Stomach (tissue), 9 donors: ENCODE results near the gene FAHD1. TPM values are rescaled to one million over a fixed set of nuclear protein-coding genes. Genes with fewer than 3 reads are reported as not detected.
A peak's percentile ranks its signal among the peaks of the same experiment; 100 is the strongest.
"Not testable (repeated sequence)": the region's sequence is repeated elsewhere in the genome, so short reads cannot be mapped to it uniquely, and the experiment has no call there.

Experiments
- DNase-seq, 2 donors: peaks; one replicate each; pipeline versions ENCODE4 v3.0.0 to v3.0.0-alpha.2; 2013 to 2019
- H3K27ac ChIP-seq, 5 donors: fragments of 200-600 bp in 4 of 5; sonication (generic) in 4 of 5; one replicate each; pipeline ENCODE4 v1.5.1; 2013 to 2019; ENCODE audit warnings: mild to moderate bottlenecking in 1 of 5, moderate library complexity in 1 of 5
- H3K27me3 ChIP-seq, 3 donors: fragments of 200-600 bp; sonication (generic); one replicate each; pipeline ENCODE4 v1.5.1; 2017 to 2019; ENCODE audit warnings: mixed run types in 1 of 3
- H3K36me3 ChIP-seq, 4 donors: fragments of 200-600 bp; sonication (generic); 1 replicate in 3 of 4; 2 replicates in 1 of 4; pipeline ENCODE4 v1.5.1; 2016 to 2019
- H3K4me1 ChIP-seq, 4 donors: fragments of 200-600 bp; sonication (generic); one replicate each; pipeline ENCODE4 v1.5.1; 2016 to 2019
- H3K4me3 ChIP-seq, 4 donors: fragments of 200-600 bp; sonication (generic) in 3 of 4; one replicate each; pipeline ENCODE4 v1.5.1; 2016 to 2019; ENCODE audit warnings: mild to moderate bottlenecking in 1 of 4
- H3K9me3 ChIP-seq, 4 donors: fragments of 200-600 bp; sonication (generic); one replicate each; pipeline ENCODE4 v1.5.1; 2016 to 2019
- EP300 ChIP-seq: sonication (generic); formaldehyde crosslinking; IDR thresholded peaks from one replicate; pipeline ENCODE4 v1.6.1; 2017; ENCODE audit warnings: antibody characterized with exemption
- POLR2A ChIP-seq, 4 donors: fragments of 450-650 bp; IDR thresholded peaks; one replicate each; pipeline ENCODE4 v1.6.1; 2016; ENCODE audit warnings: antibody characterized with exemption in 4 of 4, control low read depth in 2 of 4, mild to moderate bottlenecking in 1 of 4, moderate library complexity in 1 of 4
- POLR2AphosphoS5 ChIP-seq, 3 donors: sonication (generic); formaldehyde crosslinking; IDR thresholded peaks; one replicate each; pipeline ENCODE4 v1.6.1; 2016; ENCODE audit warnings: antibody characterized with exemption in 3 of 3
- WGBS, 5 donors: extraction: QIAGEN DNeasy Blood & Tissue Kit in 3 of 5; methylation state at CpG; one replicate each; pipeline versions ENCODE4 v1.1.5 to v1.1.7; 2013 to 2018; 5-methylcytosine and 5-hydroxymethylcytosine counted together
- intact Hi-C: fragments of 100-400 bp; cut with DNase I; formaldehyde crosslinking; loops from one replicate; pipeline ENCODE4 v1.15.1; 2023; ENCODE audit warnings: low total_unique reads
- polyA plus RNA-seq, 3 donors: library from polyadenylated mRNA; stranded (reverse); fragments of 200-250 nt; gene quantifications; one replicate each; pipeline ENCODE4 v1.2.3, GENCODE V29; 2013
- total RNA-seq, 5 donors: library from RNA; depleted of rRNA; stranded (reverse); fragments of >200 nt; gene quantifications; one replicate each; pipeline versions ENCODE4 v1.1.0 to v1.2.3, GENCODE V29; 2014 to 2016
- TF ChIP-seq, protein P1 (sequence below), 7 experiments: fragments of 450-650 bp in 4 of 7; fragments of 200-600 bp in 3 of 7; sonication (generic) in 3 of 7; IDR thresholded peaks; one replicate each; pipeline ENCODE4 v1.5.1; 2016 to 2019; ENCODE audit warnings: antibody characterized with exemption in 7 of 7, control low read depth in 2 of 7, mild to moderate bottlenecking in 1 of 7
- donor health status: healthy with polysubstance abuse.
- donor health status: Bipolar disorder and iron deficiency.
- donor health status: healthy.

The FAHD1 gene
- total and polyA plus RNA-seq, 8 donors: 15.4 to 484 (median 29.7) TPM

DNA sequence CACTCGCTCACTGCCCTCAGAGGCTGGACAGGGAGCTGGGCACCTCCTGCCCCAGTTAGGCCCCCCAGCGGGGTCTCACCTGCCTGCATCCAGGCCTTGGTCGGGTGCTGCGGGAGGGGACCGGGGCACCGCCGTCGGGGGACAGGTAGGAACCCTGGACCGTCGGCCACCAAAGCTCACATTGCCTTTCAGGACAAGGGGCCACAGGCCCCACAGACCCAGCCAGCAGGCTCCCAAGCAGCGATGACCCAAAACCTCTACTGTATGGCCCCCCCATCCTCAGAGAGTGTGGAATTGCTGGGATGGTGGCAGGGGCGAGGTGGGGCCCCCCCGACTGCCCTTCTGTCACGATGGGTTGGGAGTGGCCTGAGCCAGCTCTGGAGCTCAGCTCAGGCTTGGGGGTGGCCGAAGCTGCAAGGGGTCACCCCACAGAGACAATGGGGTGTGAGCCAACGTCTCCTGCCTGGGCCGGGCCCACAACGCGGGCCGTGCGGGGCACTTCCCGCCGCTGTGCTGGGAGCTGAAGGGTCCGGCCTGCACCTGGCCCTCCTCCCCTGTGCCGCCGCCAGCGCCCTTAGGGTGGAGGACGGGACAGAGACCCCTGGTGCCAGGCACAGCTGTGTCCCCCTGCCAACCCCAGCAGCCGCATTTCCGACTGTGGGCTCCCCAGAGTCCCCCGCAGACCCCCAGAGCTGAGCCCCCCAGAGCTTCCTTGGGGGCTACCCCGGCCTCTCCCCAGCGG is 34.0 kb upstream of the FAHD1 start:
- peaks cover 11 to 48% (median 45%) of the 10 kb centered on the region in 4 donors for H3K36me3 ChIP-seq
- H3K27ac ChIP-seq: peak overlapping the region; percentile 73 to 75 (median 74)
- H3K4me1 ChIP-seq: peaks cover 14 to 34% (median 22%) of the 10 kb centered on the region in 4 donors
- H3K27me3 ChIP-seq: no peaks in the 10 kb centered on the region
- TF ChIP-seq POLR2AphosphoS5 (IDR thresholded peaks at IDR 0.05): no peak
- TF ChIP-seq POLR2A (IDR thresholded peaks at IDR 0.05): no peak
- TF ChIP-seq, protein P1, sequence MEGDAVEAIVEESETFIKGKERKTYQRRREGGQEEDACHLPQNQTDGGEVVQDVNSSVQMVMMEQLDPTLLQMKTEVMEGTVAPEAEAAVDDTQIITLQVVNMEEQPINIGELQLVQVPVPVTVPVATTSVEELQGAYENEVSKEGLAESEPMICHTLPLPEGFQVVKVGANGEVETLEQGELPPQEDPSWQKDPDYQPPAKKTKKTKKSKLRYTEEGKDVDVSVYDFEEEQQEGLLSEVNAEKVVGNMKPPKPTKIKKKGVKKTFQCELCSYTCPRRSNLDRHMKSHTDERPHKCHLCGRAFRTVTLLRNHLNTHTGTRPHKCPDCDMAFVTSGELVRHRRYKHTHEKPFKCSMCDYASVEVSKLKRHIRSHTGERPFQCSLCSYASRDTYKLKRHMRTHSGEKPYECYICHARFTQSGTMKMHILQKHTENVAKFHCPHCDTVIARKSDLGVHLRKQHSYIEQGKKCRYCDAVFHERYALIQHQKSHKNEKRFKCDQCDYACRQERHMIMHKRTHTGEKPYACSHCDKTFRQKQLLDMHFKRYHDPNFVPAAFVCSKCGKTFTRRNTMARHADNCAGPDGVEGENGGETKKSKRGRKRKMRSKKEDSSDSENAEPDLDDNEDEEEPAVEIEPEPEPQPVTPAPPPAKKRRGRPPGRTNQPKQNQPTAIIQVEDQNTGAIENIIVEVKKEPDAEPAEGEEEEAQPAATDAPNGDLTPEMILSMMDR (IDR thresholded peaks at IDR 0.05): no peak
- TF ChIP-seq EP300: no peak
- intact Hi-C loops: no loop called here
- DNase-seq: peak in 1 of 2 donors; percentile 6
- peaks cover 0 to 7% (median 5%) of the 10 kb centered on the region in 4 donors for H3K9me3 ChIP-seq
- peak overlapping the region; percentile 29 to 47 (median 34) for H3K4me3 ChIP-seq
- WGBS, 5 donors: 54 to 68% (median 63%) methylated on average over 23 to 33 of the region's 33 CpGs

DNA sequence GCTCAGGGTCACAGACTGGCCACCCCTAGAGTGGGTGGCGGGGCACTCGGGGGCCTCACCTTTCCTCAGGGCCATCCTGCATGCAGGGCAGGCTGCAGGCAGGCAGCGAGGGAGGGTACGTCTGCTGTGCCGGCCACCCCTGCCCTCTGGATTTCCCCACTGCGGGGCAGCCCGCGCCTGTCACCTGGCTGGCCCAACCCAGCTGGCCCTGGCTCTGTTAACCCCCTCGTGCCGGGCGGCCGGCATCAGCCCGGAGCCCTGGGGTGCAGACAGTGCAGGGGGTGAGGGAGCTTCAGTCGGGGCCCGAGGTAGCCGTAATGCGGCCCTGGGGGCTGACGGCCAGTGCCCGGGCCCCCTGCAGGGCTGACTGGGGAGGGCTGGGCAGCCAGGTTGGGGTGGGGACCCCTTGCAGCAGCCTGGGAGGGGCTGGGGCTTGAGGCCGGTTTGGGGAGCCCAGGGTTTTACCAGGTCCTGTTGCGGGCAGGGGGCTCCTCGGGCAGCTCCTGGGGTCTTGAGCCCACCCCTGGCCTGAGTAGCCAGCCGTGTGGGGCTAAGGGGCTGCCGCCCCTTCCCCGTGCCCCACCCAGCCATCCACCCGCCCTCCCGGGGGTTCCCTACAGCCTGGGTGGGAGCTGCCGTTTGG is 33.3 kb upstream of the FAHD1 start, which contains the start of gene IGFALS:
Gene IGFALS (minus strand): TSS at position 128 of the 643 bp plus-strand sequence. CDS start 53 bp downstream, at position 75.
- H3K9me3 ChIP-seq: peaks cover 0 to 13% (median 9%) of the 10 kb centered on the region in 4 donors
- WGBS, 5 donors: 25 to 63% (median 30%) methylated on average over 11 to 28 of the region's 28 CpGs
- H3K27ac ChIP-seq: peak within 1 kb of the TSS; percentile 73 to 75 (median 74)
- TF ChIP-seq POLR2AphosphoS5 (IDR thresholded peaks at IDR 0.05) (peak in 1 of 3 donors; percentile 15), POLR2A (IDR thresholded peaks at IDR 0.05) (no peak)
- H3K27me3 ChIP-seq: no peaks in the 10 kb centered on the region
- DNase-seq: peak; percentile 65 to 73
- H3K4me3 ChIP-seq: peak within 1 kb of the TSS; percentile 29 to 47 (median 34)
- intact Hi-C loops: no loop called here
- H3K36me3 ChIP-seq: peaks cover 5 to 41% (median 38%) of the 10 kb centered on the region in 4 donors
- H3K4me1 ChIP-seq: peaks cover 14 to 29% (median 22%) of the 10 kb centered on the region in 4 donors

DNA sequence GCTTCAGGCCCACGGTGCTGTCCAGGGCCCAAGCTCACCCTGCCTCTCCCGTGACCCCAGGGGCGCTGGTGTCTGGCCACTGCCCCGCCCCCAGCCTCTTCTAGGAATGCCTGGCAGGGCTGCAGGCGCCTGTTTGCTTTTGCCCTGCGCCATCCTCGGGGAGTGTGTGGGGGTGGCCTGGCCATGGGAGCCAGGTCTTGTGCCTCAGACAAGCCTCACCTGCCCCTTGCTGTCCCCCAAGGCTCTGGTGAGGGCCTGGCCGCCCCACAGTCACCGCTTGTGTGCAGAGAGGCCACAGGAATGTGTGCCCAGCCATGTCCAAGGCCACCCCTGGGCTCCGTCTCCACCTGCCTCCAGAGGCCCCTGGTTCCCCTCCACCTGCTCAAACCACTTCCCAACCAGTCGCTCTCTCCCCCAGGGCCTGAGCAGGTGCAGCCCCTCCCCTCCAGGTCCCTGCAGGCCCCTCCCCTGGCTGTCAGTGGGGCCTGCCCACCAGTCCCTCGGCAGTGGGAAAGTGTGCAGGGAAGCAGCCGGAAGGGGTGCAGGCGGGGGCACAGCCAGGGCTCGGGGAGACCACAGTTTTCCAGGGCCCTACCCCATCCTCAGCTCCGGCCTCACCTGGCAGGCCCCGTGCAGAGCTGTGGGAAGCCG is 32.7 kb upstream of the FAHD1 start:
- peak overlapping the region; percentile 29 to 47 (median 34) for H3K4me3 ChIP-seq
- intact Hi-C loops: no loop called here
- WGBS, 5 donors: 20 to 45% (median 42%) methylated on average over 9 to 18 of the region's 18 CpGs
- peak; percentile 76 to 82 for DNase-seq
- H3K27ac ChIP-seq: peak overlapping the region; percentile 73 to 75 (median 74)
- no peak for TF ChIP-seq EP300
- no peak for TF ChIP-seq POLR2A (IDR thresholded peaks at IDR 0.05)
- TF ChIP-seq POLR2AphosphoS5 (IDR thresholded peaks at IDR 0.05): no peak
- TF ChIP-seq, protein P1 (IDR thresholded peaks at IDR 0.05): no peak
- H3K27me3 ChIP-seq: no peaks in the 10 kb centered on the region
- peaks cover 0 to 13% (median 9%) of the 10 kb centered on the region in 4 donors for H3K9me3 ChIP-seq
- H3K36me3 ChIP-seq: peaks cover 0 to 35% (median 31%) of the 10 kb centered on the region in 4 donors
- peaks cover 14 to 29% (median 22%) of the 10 kb centered on the region in 4 donors for H3K4me1 ChIP-seq

DNA sequence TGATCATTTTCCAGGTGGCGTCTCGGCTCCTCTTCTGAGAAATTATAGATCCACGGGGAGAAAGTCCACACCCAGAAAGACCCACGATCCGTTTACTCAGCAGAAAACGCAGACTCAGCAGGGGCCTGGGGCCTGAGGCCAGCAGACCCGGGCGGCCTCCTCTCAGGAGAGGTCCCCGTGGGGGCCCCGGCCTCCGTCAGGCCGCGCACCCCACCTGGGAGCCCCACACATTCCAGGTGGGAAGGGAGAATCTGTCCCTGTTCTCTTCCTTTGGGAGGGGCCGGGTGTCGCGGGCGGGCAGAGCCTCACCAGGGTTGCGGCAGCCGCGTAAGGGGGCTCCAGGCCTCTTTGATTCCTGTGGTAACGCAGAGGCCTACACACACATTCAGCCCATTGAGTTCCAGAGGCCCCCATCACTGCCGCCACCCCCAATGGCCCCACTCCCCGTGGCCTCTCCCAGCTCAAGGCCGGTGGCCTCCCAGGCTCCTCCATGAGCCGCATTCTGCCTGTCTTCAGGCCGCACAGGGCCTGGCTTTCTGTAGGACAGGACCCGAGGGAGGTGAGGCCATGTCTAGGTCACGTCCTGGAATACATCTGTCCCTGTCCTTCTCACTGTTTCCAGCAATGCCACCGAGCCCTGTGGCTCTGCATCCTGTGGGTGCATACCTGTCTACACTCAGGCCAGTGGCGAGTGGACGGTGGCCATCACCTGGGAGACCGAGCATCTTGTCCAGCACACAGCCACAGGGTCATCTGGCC is 31.9 kb upstream of the FAHD1 start:
- Histone ChIP-seq H3K9me3 (peaks cover 0 to 13% (median 9%) of the 10 kb centered on the region in 4 donors), H3K27me3 (no peaks in the 10 kb centered on the region), H3K27ac (peak overlapping the region; percentile 73 to 75 (median 74)), H3K4me3 (peak overlapping the region in 1 of 4 donors; percentile 29), H3K36me3 (peaks cover 0 to 27% (median 24%) of the 10 kb centered on the region in 4 donors), H3K4me1 (peaks cover 14 to 29% (median 22%) of the 10 kb centered on the region in 4 donors)
- TF ChIP-seq EP300: no peak
- TF ChIP-seq, protein P1 (IDR thresholded peaks at IDR 0.05): no peak
- no peak for TF ChIP-seq POLR2A (IDR thresholded peaks at IDR 0.05)
- TF ChIP-seq POLR2AphosphoS5 (IDR thresholded peaks at IDR 0.05): no peak
- DNase-seq: peak in 1 of 2 donors; percentile 8
- intact Hi-C loops: no loop called here
- 60 to 80% (median 69%) methylated on average over 24 to 32 of the region's 32 CpGs for WGBS, 5 donors

DNA sequence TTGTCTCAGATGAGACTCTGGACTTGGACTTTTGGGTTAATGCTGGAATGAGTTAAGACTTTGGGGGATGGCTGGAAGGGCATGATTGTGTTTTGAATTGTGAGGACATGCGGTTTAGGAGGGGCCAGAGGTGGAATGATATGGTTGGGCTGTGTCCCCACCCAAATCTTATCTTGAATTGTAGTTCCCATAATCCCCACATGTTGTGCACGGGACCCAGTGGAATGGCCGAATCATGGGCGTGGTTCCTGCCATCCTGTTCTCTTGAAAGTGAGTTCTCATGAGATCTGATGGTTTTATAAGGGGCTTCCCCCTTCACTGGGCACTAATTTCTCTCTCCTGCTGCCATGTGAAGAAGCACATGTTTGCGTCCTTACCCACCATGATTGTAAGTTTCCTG is 27.7 kb upstream of the FAHD1 start:
- H3K4me1 ChIP-seq, H3K4me3 ChIP-seq, H3K36me3 ChIP-seq, DNase-seq, H3K27me3 ChIP-seq, intact Hi-C loops, H3K27ac ChIP-seq: not testable (repeated sequence)
- H3K9me3 ChIP-seq: peaks cover 0 to 13% (median 9%) of the 10 kb centered on the region in 4 donors
- 43 to 82% (median 65%) methylated on average over 5 of the region's 5 CpGs for WGBS, 5 donors
